ENCODE measurements around the gene MEIS2. TPM values are rescaled to one million over a fixed set of nuclear protein-coding genes. Genes with fewer than 3 reads are reported as not detected.

MEIS2 gene
- total and polyA plus RNA-seq, 2 donors (not counting 3 experiments of a cell fraction or from before 2014, with no cell fraction given), result 22.5 to 26.2 TPM

GRCh38 chr15:36914466-36914865 lies 185.9 kb downstream of the MEIS2 start:
- intact Hi-C loops (cut with micrococcal nuclease), result no loop called here
- CTCF ChIA-PET, result no interaction called here
- H3K27ac ChIP-seq (ENCODE audit: insufficient read depth, low read depth, low read length), result no peak overlapping the region
- no peak overlapping the region for H2AFZ ChIP-seq (ENCODE audit: low read depth, low read length)
- H3K4me1 ChIP-seq (ENCODE audit: control insufficient read depth, extremely low read depth, insufficient read depth, low read length), result no peaks in the 10 kb centered on the region
- H3K36me3 ChIP-seq (ENCODE audit: control insufficient read depth in 2 of 2, extremely low read depth in 1 of 2, insufficient read depth in 2 of 2, low read length in 2 of 2), result no peaks in the 10 kb centered on the region
- no TSS peak for BruUV-seq (replicated peaks)
- FAIRE-seq, result no peak
- no peak overlapping the region for H3K9ac ChIP-seq (replicated peaks; ENCODE audit: extremely low read depth, insufficient read depth, low read length)
- H3K9me3 ChIP-seq (replicated peaks; ENCODE audit: control insufficient read depth, insufficient read depth, low read length), result no peaks in the 10 kb centered on the region
- no peaks in the 10 kb centered on the region for H3K9me1 ChIP-seq (replicated peaks; ENCODE audit: control insufficient read depth, extremely low read depth, insufficient read depth, low read length)
- no peak overlapping the region for H3K4me2 ChIP-seq (ENCODE audit: insufficient read depth, low read length)
- dilution Hi-C loops (cut with MboI; ENCODE audit: extremely low pct_ligation_motif_present, low sequenced_read_pairs), result no loop called here
- H3K79me2 ChIP-seq (ENCODE audit: control insufficient read depth, insufficient read depth, low read length), result no peaks in the 10 kb centered on the region
- POLR2A ChIA-PET, result no interaction called here
- H3K4me3 ChIP-seq (replicated peaks in 1 of 3; ENCODE audit: insufficient read depth in 1 of 3, low read depth in 1 of 3, low read length in 3 of 3), result no peak overlapping the region
- no peak for TF ChIP-seq FOS (IDR thresholded peaks at IDR 0.05; ENCODE audit: borderline replicate concordance, insufficient read depth, low read length)
- TF ChIP-seq MYC (IDR thresholded peaks at IDR 0.05; ENCODE audit: low read depth, low read length), result no peak
- TF ChIP-seq GATA2 (IDR thresholded peaks at IDR 0.05; ENCODE audit: insufficient read depth, insufficient read length, low read depth, low read length), result no peak
- TF ChIP-seq POLR2A (IDR thresholded peaks at IDR 0.05; ENCODE audit: low read depth, low read length), result no peak
- TF ChIP-seq, protein P1, sequence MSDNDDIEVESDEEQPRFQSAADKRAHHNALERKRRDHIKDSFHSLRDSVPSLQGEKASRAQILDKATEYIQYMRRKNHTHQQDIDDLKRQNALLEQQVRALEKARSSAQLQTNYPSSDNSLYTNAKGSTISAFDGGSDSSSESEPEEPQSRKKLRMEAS (IDR thresholded peaks at IDR 0.05; ENCODE audit: insufficient read depth, insufficient read length), result no peak
- no peak for TF ChIP-seq EZH2 (IDR thresholded peaks at IDR 0.05; ENCODE audit: borderline replicate concordance, low read depth, low read length, severe bottlenecking)
- DNase-seq (ENCODE audit: low read depth, low spot score), result no peak
- no peaks in the 10 kb centered on the region for H4K20me1 ChIP-seq (replicated peaks; ENCODE audit: control insufficient read depth, extremely low read depth, insufficient read depth, low read length)
- no peaks in the 10 kb centered on the region for H3K27me3 ChIP-seq (ENCODE audit: control insufficient read depth in 2 of 2, insufficient read depth in 2 of 2, low read length in 2 of 2)

DNA sequence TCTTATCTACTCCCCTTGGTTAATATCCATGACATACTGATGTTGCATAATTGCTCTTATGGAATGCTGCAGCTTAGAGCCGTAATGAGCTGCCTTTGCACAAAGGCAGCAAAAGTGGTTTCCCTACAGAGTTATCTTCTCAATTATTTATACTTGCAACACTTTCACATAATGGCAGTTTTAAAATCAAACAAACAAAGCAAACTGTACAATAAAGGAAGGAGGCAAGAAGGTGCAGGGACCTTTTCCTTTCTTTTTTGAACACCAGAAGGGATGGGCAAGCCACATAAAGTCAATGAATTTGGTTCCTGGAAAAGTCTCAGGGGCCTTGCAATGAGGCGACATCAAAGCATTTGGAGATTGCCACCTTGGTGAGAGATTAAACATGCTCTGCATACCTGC lies 188.0 kb downstream of the MEIS2 start:
- H3K9me3 ChIP-seq (replicated peaks; ENCODE audit: control insufficient read depth, insufficient read depth, low read length), result no peaks in the 10 kb centered on the region
- H3K27ac ChIP-seq (ENCODE audit: insufficient read depth, low read depth, low read length), result no peak overlapping the region
- no peaks in the 10 kb centered on the region for H3K79me2 ChIP-seq (ENCODE audit: control insufficient read depth, insufficient read depth, low read length)
- H4K20me1 ChIP-seq (replicated peaks; ENCODE audit: control insufficient read depth, extremely low read depth, insufficient read depth, low read length), result no peaks in the 10 kb centered on the region
- BruUV-seq (replicated peaks), result no TSS peak
- H3K36me3 ChIP-seq (ENCODE audit: control insufficient read depth in 2 of 2, extremely low read depth in 1 of 2, insufficient read depth in 2 of 2, low read length in 2 of 2), result no peaks in the 10 kb centered on the region
- H3K4me2 ChIP-seq (ENCODE audit: insufficient read depth, low read length), result no peak overlapping the region
- dilution Hi-C loops (cut with MboI; ENCODE audit: extremely low pct_ligation_motif_present, low sequenced_read_pairs) (no loop called here), intact Hi-C loops (cut with micrococcal nuclease) (no loop called here)
- FAIRE-seq, result no peak
- H3K27me3 ChIP-seq (ENCODE audit: control insufficient read depth in 2 of 2, insufficient read depth in 2 of 2, low read length in 2 of 2), result no peaks in the 10 kb centered on the region
- DNase-seq (ENCODE audit: low read depth, low spot score), result no peak
- TF ChIP-seq POLR2AphosphoS5 (IDR thresholded peaks at IDR 0.05; ENCODE audit: insufficient read depth, low read depth, low read length) (no peak), GATA2 (IDR thresholded peaks at IDR 0.05; ENCODE audit: insufficient read depth, insufficient read length, low read depth, low read length) (no peak), POLR2A (IDR thresholded peaks at IDR 0.05; ENCODE audit: low read depth, low read length) (no peak), CTCF (IDR thresholded peaks at IDR 0.05; ENCODE audit: extremely low read depth in 1 of 2, insufficient read depth in 1 of 2, low read depth in 1 of 2, low read length in 2 of 2) (no peak), JUN (IDR thresholded peaks at IDR 0.05; ENCODE audit: borderline replicate concordance, insufficient read depth, insufficient read length, low read depth) (no peak), EZH2 (IDR thresholded peaks at IDR 0.05; ENCODE audit: borderline replicate concordance, low read depth, low read length, severe bottlenecking) (no peak), FOS (IDR thresholded peaks at IDR 0.05; ENCODE audit: borderline replicate concordance, insufficient read depth, low read length) (no peak), MYC (IDR thresholded peaks at IDR 0.05; ENCODE audit: low read depth, low read length) (no peak)
- TF ChIP-seq, protein P1 (IDR thresholded peaks at IDR 0.05; ENCODE audit: insufficient read depth, insufficient read length), result no peak
- no peak overlapping the region for H3K9ac ChIP-seq (replicated peaks; ENCODE audit: extremely low read depth, insufficient read depth, low read length)
- no peaks in the 10 kb centered on the region for H3K4me1 ChIP-seq (ENCODE audit: control insufficient read depth, extremely low read depth, insufficient read depth, low read length)
- POLR2A ChIA-PET, result no interaction called here
- CTCF ChIA-PET, result no interaction called here
- H2AFZ ChIP-seq (ENCODE audit: low read depth, low read length), result no peak overlapping the region
- no peaks in the 10 kb centered on the region for H3K9me1 ChIP-seq (replicated peaks; ENCODE audit: control insufficient read depth, extremely low read depth, insufficient read depth, low read length)
- H3K4me3 ChIP-seq (replicated peaks in 1 of 3; ENCODE audit: insufficient read depth in 1 of 3, low read depth in 1 of 3, low read length in 3 of 3), result no peak overlapping the region
